Sigmoid colon (tissue), 7 donors: Measurements from ENCODE around the gene GGCT. TPM values are rescaled to one million over a fixed set of nuclear protein-coding genes. Genes with fewer than 3 reads are reported as not detected.

Experiments used
- DNase-seq: peaks from one replicate; pipeline ENCODE4 v3.0.0-alpha.2; 2019
- H3K27ac ChIP-seq, 4 donors: fragments of 200-600 bp; sonication (generic); one replicate each; pipeline ENCODE4 v1.5.1; 2016 to 2019; ENCODE audit warnings: mild to moderate bottlenecking in 1 of 4
- H3K27me3 ChIP-seq, 3 donors: fragments of 200-600 bp; sonication (generic); one replicate each; pipeline ENCODE4 v1.5.1; 2019; ENCODE audit warnings: mild to moderate bottlenecking in 1 of 3
- H3K36me3 ChIP-seq, 4 donors: fragments of 200-600 bp; sonication (generic); one replicate each; pipeline ENCODE4 v1.5.1; 2016 to 2019
- H3K4me1 ChIP-seq, 4 donors: fragments of 200-600 bp; sonication (generic); one replicate each; pipeline ENCODE4 v1.5.1; 2017 to 2019
- H3K4me3 ChIP-seq, 4 donors: fragments of 200-600 bp; sonication (generic); one replicate each; pipeline ENCODE4 v1.5.1; 2017 to 2019; ENCODE audit warnings: mild to moderate bottlenecking in 2 of 4, moderate library complexity in 1 of 4
- H3K9me3 ChIP-seq, 4 donors: fragments of 200-600 bp in 3 of 4; sonication (generic) in 3 of 4; one replicate each; pipeline versions ENCODE4 v1.5.1 to v1.6.1; 2013 to 2019
- CTCF ChIP-seq, 4 experiments: fragments of 450-650 bp in 3 of 4; fragments of 200-600 bp in 1 of 4; IDR thresholded peaks; one replicate each; pipeline ENCODE4 v1.5.1; 2016 to 2019; ENCODE audit warnings: antibody characterized with exemption in 4 of 4, mild to moderate bottlenecking in 3 of 4, moderate library complexity in 2 of 4
- EP300 ChIP-seq, 4 donors: sonication (generic); formaldehyde crosslinking; IDR thresholded peaks; one replicate each; pipeline ENCODE4 v1.6.1; 2017; ENCODE audit warnings: antibody characterized with exemption in 4 of 4
- POLR2A ChIP-seq, 2 donors: fragments of 450-650 bp; IDR thresholded peaks; one replicate each; pipeline ENCODE4 v1.6.1; 2016; ENCODE audit warnings: antibody characterized with exemption in 2 of 2, mild to moderate bottlenecking in 2 of 2, moderate library complexity in 2 of 2
- POLR2AphosphoS5 ChIP-seq, 4 donors: sonication (generic); formaldehyde crosslinking; IDR thresholded peaks; one replicate each; pipeline ENCODE4 v1.6.1; 2017; ENCODE audit warnings: antibody characterized with exemption in 4 of 4
- WGBS, 2 donors: extraction: QIAGEN DNeasy Blood & Tissue Kit; methylation state at CpG; one replicate each; pipeline ENCODE4 v1.1.7; 2013; 5-methylcytosine and 5-hydroxymethylcytosine counted together
- intact Hi-C: fragments of 100-400 bp; cut with DNase I; formaldehyde crosslinking; loops from one replicate; pipeline ENCODE4 v1.15.1; 2023
- polyA plus RNA-seq, 3 donors: library from polyadenylated mRNA; stranded (reverse); fragments of 200-250 nt; gene quantifications; one replicate each; pipeline ENCODE4 v1.2.3, GENCODE V29; 2013
- total RNA-seq, 4 donors: library from RNA; depleted of rRNA; stranded (reverse); fragments of >200 nt; gene quantifications; one replicate each; pipeline ENCODE4 v1.1.0, GENCODE V29; 2016
- donor health status: healthy with polysubstance abuse.
- donor health status: Bipolar disorder and iron deficiency.
- donor health status: healthy.

Gene GGCT
- total and polyA plus RNA-seq, 7 donors: 18.8 to 97.3 (median 40.9) TPM

- Histone ChIP-seq H3K4me3 (no peak overlapping the region), H3K9me3 (no peaks in the 10 kb centered on the region), H3K36me3 (peaks cover 0 to 64% (median 24%) of the 10 kb centered on the region in 4 donors), H3K27ac (no peak overlapping the region), H3K27me3 (no peaks in the 10 kb centered on the region), H3K4me1 (no peaks in the 10 kb centered on the region)
- 78 to 85% methylated on average over 6 of the region's 6 CpGs for WGBS, 2 donors
- no peak for TF ChIP-seq POLR2A (IDR thresholded peaks at IDR 0.05)
- no peak for TF ChIP-seq EP300 (IDR thresholded peaks at IDR 0.05)
- no peak for TF ChIP-seq CTCF (IDR thresholded peaks at IDR 0.05)
- TF ChIP-seq POLR2AphosphoS5 (IDR thresholded peaks at IDR 0.05): no peak
- intact Hi-C loops: no loop called here
- peak; percentile 9 for DNase-seq
These were observed 54.2 kb downstream of the GGCT start for GRCh38 chr7:30450240-30450982.

- Histone ChIP-seq H3K27ac (no peak overlapping the region), H3K4me3 (no peak overlapping the region), H3K9me3 (no peaks in the 10 kb centered on the region), H3K4me1 (no peaks in the 10 kb centered on the region), H3K27me3 (no peaks in the 10 kb centered on the region), H3K36me3 (peaks cover 0 to 47% (median 20%) of the 10 kb centered on the region in 4 donors)
- 90 to 91% methylated on average over 10 of the region's 10 CpGs for WGBS, 2 donors
- no peak for TF ChIP-seq POLR2A (IDR thresholded peaks at IDR 0.05)
- peak in 1 of 4 donors; percentile 15 for TF ChIP-seq POLR2AphosphoS5 (IDR thresholded peaks at IDR 0.05)
- DNase-seq: no peak
- intact Hi-C loops: no loop called here
These were observed 56.0 kb downstream of the GGCT start for GRCh38 chr7:30448461-30449189.

GRCh38 chr7:30447466-30447865 lies 57.2 kb downstream of the GGCT start:
- WGBS, 2 donors: 95 to 97% methylated on average over 8 of the region's 8 CpGs
- intact Hi-C loops: no loop called here
- TF ChIP-seq POLR2AphosphoS5 (IDR thresholded peaks at IDR 0.05): no peak
- TF ChIP-seq POLR2A (IDR thresholded peaks at IDR 0.05): no peak
- no peak for TF ChIP-seq EP300 (IDR thresholded peaks at IDR 0.05)
- TF ChIP-seq CTCF (IDR thresholded peaks at IDR 0.05): no peak
- H3K36me3 ChIP-seq: peaks cover 0 to 37% (median 18%) of the 10 kb centered on the region in 4 donors
- H3K4me3 ChIP-seq: no peak overlapping the region
- H3K27me3 ChIP-seq: no peaks in the 10 kb centered on the region
- peak; percentile 30 for DNase-seq
- H3K27ac ChIP-seq: no peak overlapping the region
- H3K9me3 ChIP-seq: no peaks in the 10 kb centered on the region
- H3K4me1 ChIP-seq: no peaks in the 10 kb centered on the region

Other genes with a start within 250 kb of the GGCT start
- 10 to 100 TPM; 17.2 to 33.8 (median 23.2) TPM for gene ZNRF2, start 220.2 kb downstream of the GGCT start, total RNA-seq
- 10 to 100 TPM; 14.4 to 27.3 (median 22.2) TPM for gene ZNRF2, start 220.2 kb downstream of the GGCT start, polyA plus RNA-seq
- 10 to 100 TPM in 2 of 4 donors, 1 to 10 TPM in 2; 5.9 to 17.5 (median 9.3) TPM for gene NOD1, start 26.0 kb downstream of the GGCT start, total RNA-seq
- gene NOD1, start 26.0 kb downstream of the GGCT start, polyA plus RNA-seq: 10 to 100 TPM in 1 of 3 donors, 1 to 10 TPM in 2; 3.0 to 14.1 (median 3.0) TPM
- gene GARS1, start 90.0 kb upstream of the GGCT start, total RNA-seq: 10 to 100 TPM; 38.3 to 50.1 (median 45.2) TPM
- 100 to 1,000 TPM in 1 of 3 donors, 10 to 100 TPM in 2; 55.5 to 109 (median 90.1) TPM for gene GARS1, start 90.0 kb upstream of the GGCT start, polyA plus RNA-seq
- gene CRHR2, start 177.6 kb upstream of the GGCT start, total RNA-seq: not detected
- gene CRHR2, start 177.6 kb upstream of the GGCT start, polyA plus RNA-seq: under 1 TPM in 1 of 3 donors, not detected in 2; under 0.01 TPM
- gene INMT, start 247.3 kb upstream of the GGCT start, total RNA-seq: 10 to 100 TPM in 3 of 4 donors, 1 to 10 TPM in 1; 5.9 to 39.6 (median 21.9) TPM
- 1 to 10 TPM; 3.7 to 9.6 (median 4.1) TPM for gene INMT, start 247.3 kb upstream of the GGCT start, polyA plus RNA-seq